Body of pancreas (tissue), 4 donors: Measurements from ENCODE around the gene CACNA1C.
"Not testable (repeated sequence)": the region's sequence is repeated elsewhere in the genome, so short reads cannot be mapped to it uniquely, and the experiment has no call there.

Experiments
- CTCF ChIP-seq, 7 experiments: fragments of 450-650 bp in 4 of 7; fragments of 200-600 bp in 3 of 7; sonication (generic) in 3 of 7; IDR thresholded peaks; one replicate each; pipeline ENCODE4 v1.5.1; 2016 to 2019; ENCODE audit warnings: antibody characterized with exemption in 7 of 7
- POLR2A ChIP-seq, 3 donors: fragments of 450-650 bp; IDR thresholded peaks; one replicate each; pipeline ENCODE4 v1.6.1; 2016; ENCODE audit warnings: antibody characterized with exemption in 3 of 3, mild to moderate bottlenecking in 2 of 3

- TF ChIP-seq CTCF, POLR2A (IDR thresholded peaks at IDR 0.05): not testable (repeated sequence)
Measured at GRCh38 chr12:2491349-2491748, 438.6 kb downstream of the CACNA1C start.
